ENCODE data around the gene ARHGAP25. TPM values are rescaled to one million over a fixed set of nuclear protein-coding genes. Genes with fewer than 3 reads are reported as not detected.

ARHGAP25 gene
- total and polyA plus RNA-seq, 2 of the 4 experiments (the other 2 are of a cell fraction): 0.29 to 0.36 TPM

- no peak overlapping the region for H4K5ac ChIP-seq (ENCODE audit: low read depth, low read length)
- no peak overlapping the region for H3K23ac ChIP-seq (ENCODE audit: low read depth, low read length)
- H3K14ac ChIP-seq (replicated peaks; ENCODE audit: low read depth, low read length): no peak overlapping the region
- H2AK9ac ChIP-seq (replicated peaks; ENCODE audit: low read depth, low read length, poor library complexity): peak overlapping the region; percentile 60
- no peak overlapping the region for H3K9ac ChIP-seq (ENCODE audit: low read depth, low read length)
- H2BK5ac ChIP-seq (ENCODE audit: low read depth, low read length, poor library complexity, severe bottlenecking): no peak overlapping the region
- H4K8ac ChIP-seq (ENCODE audit: low read depth in 2 of 2, low read length in 2 of 2): no peak overlapping the region
- dilution Hi-C loops (cut with HindIII; ENCODE audit: low sequenced_read_pairs, unreplicated experiment): no loop called here
- ATAC-seq (ENCODE audit: low read depth) (no peak), DNase-seq (no peak)
- POLR2A ChIA-PET (ENCODE audit: unreplicated experiment): no interaction called here
- no CpG with 5 or more reads among the region's 2 CpGs for WGBS, 2 experiments (ENCODE audit: extremely low coverage in 2 of 2, insufficient read length in 1 of 2)
- H2AK5ac ChIP-seq (ENCODE audit: low read depth, low read length): no peak overlapping the region
- intact Hi-C loops (cut with micrococcal nuclease): no loop called here
- no peak overlapping the region for H3K4me3 ChIP-seq (ENCODE audit: insufficient read depth, low read depth, low read length)
- no peaks in the 10 kb centered on the region for H3K79me1 ChIP-seq (ENCODE audit: low read depth in 1 of 2, low read length in 2 of 2)
- H2AFZ ChIP-seq (replicated peaks; ENCODE audit: low read length, poor library complexity): no peak overlapping the region
- H2BK20ac ChIP-seq (ENCODE audit: low read depth, low read length): no peak overlapping the region
- no peak overlapping the region for H2BK15ac ChIP-seq (ENCODE audit: low read depth, low read length)
- no peak overlapping the region for H3K27ac ChIP-seq (ENCODE audit: insufficient read depth, low read length)
- H3K27me3 ChIP-seq (ENCODE audit: control insufficient read depth, insufficient read depth, low read length): no peaks in the 10 kb centered on the region; the same call in 1 of the 2 replicates
- no peak overlapping the region for H3K4ac ChIP-seq (ENCODE audit: low read depth, low read length)
- no peaks in the 10 kb centered on the region for H3K36me3 ChIP-seq (ENCODE audit: control insufficient read depth, insufficient read depth, low read length)
- no TSS peak for BruUV-seq (replicated peaks)
- H2BK120ac ChIP-seq (ENCODE audit: low read depth, low read length): no peak overlapping the region
- H3K18ac ChIP-seq (ENCODE audit: low read depth, low read length): no peak overlapping the region
- CTCF ChIA-PET: interaction anchor here (0.6 kb wide), 1 partner anchor 1163 kb away, joined by 3 read pairs; no protein-coding TSS in a partner anchor
- no peak overlapping the region for H3K56ac ChIP-seq (ENCODE audit: extremely low read depth, insufficient read depth, low read length)
- peaks cover 9% of the 10 kb centered on the region for H3K9me1 ChIP-seq (ENCODE audit: insufficient read depth, low read length)
- no peaks in the 10 kb centered on the region for H3K9me3 ChIP-seq (ENCODE audit: control insufficient read depth, insufficient read depth, low read length)
- peak overlapping the region; percentile 1; the same call in 1 of the 2 replicates for H4K91ac ChIP-seq (ENCODE audit: insufficient read depth, low read depth, low read length)
- TF ChIP-seq MAZ (IDR thresholded peaks at IDR 0.05; ENCODE audit: borderline replicate concordance, low read depth, low read length) (no peak), RCOR1 (IDR thresholded peaks at IDR 0.05; ENCODE audit: insufficient replicate concordance, low read length) (no peak), CEBPB (IDR thresholded peaks at IDR 0.05; ENCODE audit: low read depth, low read length) (no peak), SMC3 (IDR thresholded peaks at IDR 0.05; ENCODE audit: low read depth, low read length) (no peak), MXI1 (IDR thresholded peaks at IDR 0.05; ENCODE audit: borderline replicate concordance, low read depth, low read length) (no peak), FOS (IDR thresholded peaks at IDR 0.05; ENCODE audit: low read depth, low read length) (no peak), BHLHE40 (IDR thresholded peaks at IDR 0.05; ENCODE audit: low read depth, low read length) (no peak), CTCF (conservative IDR thresholded peaks at IDR 0.05; ENCODE audit: low read depth, low read length) (no peak), RAD21 (IDR thresholded peaks at IDR 0.05; ENCODE audit: low read length) (no peak), NFE2L2 (IDR thresholded peaks at IDR 0.05; ENCODE audit: low read depth, low read length) (no peak), CHD1 (IDR thresholded peaks at IDR 0.05; ENCODE audit: low read depth, low read length) (no peak), USF2 (IDR thresholded peaks at IDR 0.05; ENCODE audit: low read depth, low read length) (no peak), RFX5 (IDR thresholded peaks at IDR 0.05; ENCODE audit: low read depth, low read length) (no peak), MAFK (IDR thresholded peaks at IDR 0.05; ENCODE audit: low read depth, low read length) (no peak), ELK1 (IDR thresholded peaks at IDR 0.05; ENCODE audit: borderline replicate concordance, low read depth, low read length) (no peak), POLR2A (IDR thresholded peaks at IDR 0.05; ENCODE audit: low read depth, low read length) (no peak)
- H3K4me1 ChIP-seq (ENCODE audit: control insufficient read depth, insufficient read depth, low read length): peaks cover 3% of the 10 kb centered on the region; the same call in 1 of the 2 replicates
- in situ Hi-C loops (cut with MboI; ENCODE audit: low sequenced_read_pairs): no loop called here
- no peaks in the 10 kb centered on the region for H4K20me1 ChIP-seq (ENCODE audit: insufficient read depth, low read length)
- no peak overlapping the region for H3K4me2 ChIP-seq (ENCODE audit: low read depth, low read length)
Observed at GRCh38 chr2:68723181-68723580, 11.4 kb upstream of the ARHGAP25 start.
